NCI-H2107 treated with DMSO at 0.1 percent for 48 hours (cell line): Measurements from ENCODE around the gene NDUFA8.

Experiments used
- DNase-seq: peaks from one replicate; lab custom pipeline; 2025; ENCODE audit not compliant: unreplicated experiment; lab: John Stamatoyannopoulos, UW

NDUFA8 gene

DNA sequence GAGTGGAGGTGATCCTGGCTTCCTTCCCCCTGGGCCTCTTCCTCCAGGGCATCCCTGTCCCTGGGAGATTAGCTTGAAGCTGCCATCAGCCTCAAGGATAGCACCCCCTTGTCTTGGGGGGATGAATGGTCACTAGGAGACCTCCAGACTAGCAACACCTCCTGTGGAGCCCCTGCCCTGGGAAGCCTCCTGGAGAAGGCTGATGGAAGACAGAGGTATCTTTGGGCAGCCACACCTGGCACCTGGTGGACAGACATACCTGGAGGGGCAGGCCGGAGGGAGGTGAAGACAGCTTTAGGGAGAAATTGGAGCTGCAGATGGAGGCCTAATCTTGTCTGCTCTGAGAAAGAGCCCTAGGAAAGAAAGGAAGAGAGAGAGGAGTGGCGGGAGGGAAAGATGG lies 57.4 kb downstream of the NDUFA8 start:
- DNase-seq = no peak

DNA sequence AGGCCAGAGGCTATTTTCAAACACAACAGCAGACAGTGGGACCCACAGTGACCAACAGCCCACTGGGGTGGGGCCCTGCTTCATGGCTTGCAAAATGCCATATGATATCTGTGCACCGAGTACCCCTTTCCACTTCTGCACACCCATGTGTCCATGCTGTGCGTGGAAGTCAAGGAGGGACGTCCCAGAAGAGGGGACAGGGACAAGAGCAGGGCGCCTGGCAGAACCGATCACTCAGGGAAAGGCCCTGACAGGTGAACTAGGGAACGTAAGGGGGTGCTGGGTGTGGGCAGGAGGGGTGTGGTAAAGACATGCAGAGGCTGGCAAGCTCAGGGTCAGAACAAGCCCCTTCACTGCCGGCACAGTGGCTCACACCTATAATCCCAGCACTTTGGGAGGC lies 58.8 kb downstream of the NDUFA8 start:
- no peak for DNase-seq

DNA sequence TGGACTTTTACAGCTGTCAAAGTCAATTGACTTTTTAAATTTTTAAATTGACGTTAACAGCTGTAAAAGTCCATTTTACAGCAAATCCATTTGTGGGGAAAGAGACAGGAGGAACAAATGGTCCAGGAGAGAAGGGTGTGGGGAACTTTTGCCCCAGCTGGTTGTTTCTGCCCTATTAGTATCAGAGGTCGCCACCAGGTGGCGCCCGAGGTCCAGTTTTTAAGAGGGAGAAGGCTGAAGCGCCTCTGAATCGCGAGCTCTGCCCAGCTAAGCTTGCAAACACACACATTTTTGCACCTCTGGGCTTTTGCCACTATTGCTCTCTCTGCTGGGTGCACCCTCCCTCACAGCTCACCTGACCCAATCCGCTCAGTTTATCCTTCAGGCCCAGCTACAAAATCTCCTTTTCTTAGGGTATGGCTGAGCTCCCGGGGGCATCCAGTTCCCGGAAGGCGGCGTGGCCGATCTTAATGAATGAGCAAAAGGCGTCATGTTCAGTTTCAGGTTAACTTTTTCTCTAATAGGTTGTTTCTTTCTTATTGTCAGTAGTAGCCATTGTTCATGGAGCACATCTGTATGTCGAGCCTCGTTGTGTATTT lies 60.2 kb downstream of the NDUFA8 start:
- no peak for DNase-seq

DNA sequence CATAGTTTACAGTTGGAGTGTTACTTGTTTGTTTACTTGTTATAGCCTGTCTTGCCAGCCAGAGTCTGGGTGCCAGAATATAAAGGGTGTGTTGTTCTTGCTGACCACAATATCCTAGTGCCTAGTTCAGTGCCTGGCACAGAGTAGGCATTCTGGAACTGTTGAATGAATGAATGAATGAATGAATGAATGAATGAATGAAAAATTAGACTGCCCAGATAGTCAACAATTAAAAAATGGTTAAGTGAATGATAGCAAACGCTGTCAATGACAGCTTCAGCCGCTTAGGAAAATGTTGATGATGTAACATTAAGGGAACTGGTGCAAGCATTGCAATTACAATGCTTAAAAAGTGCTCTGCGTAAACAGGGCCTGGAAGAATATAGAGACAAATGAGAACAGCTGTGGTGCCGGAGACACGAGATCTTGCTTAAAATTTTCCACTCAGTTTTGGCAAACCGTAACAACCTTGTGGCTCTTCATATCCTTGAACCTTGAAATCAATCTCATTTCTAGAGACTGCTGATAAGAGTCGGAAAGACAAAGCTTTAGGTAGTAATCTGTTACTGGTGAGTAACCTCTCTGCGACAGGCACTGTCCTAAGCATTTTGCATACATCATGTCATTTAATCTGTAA lies 61.8 kb downstream of the NDUFA8 start:
- DNase-seq = peak; percentile 43

DNA sequence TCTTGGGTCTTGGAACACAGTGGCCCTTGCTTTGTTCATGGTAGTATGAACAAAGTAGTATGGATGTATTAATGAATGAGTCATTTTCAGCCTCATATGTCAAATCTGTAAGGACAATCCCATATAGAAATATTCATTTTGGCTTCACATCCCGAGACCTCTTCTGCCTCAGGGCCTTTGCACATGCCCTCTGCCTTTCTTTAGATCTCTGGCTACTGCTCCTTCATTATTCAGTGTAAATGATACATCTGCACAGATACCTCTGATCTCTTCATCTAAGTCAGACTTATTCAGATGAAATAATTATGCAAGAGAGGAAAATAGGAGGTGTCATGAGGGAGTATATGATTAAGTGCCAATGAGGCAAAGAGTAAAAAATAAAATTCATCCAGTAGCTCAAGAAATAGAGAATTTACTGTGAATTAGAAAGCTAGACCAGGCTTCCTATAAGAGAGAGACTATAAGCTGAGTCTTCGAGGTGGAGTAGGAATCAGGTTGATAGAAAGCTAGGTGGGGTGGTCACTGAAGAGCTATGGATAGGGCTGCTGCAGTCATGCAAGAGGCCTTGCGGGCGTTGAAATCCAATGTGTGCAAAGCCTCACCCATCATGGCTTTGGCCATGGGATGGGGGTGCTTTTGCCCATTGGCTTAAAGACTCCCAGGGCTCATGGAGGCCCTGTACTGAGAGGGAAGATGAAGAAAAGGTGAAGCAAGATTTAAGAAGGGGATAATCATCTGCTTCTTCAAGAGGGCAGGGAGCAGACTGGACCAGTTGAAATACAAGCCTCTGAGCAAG lies 62.8 kb downstream of the NDUFA8 start:
- DNase-seq = no peak

DNA sequence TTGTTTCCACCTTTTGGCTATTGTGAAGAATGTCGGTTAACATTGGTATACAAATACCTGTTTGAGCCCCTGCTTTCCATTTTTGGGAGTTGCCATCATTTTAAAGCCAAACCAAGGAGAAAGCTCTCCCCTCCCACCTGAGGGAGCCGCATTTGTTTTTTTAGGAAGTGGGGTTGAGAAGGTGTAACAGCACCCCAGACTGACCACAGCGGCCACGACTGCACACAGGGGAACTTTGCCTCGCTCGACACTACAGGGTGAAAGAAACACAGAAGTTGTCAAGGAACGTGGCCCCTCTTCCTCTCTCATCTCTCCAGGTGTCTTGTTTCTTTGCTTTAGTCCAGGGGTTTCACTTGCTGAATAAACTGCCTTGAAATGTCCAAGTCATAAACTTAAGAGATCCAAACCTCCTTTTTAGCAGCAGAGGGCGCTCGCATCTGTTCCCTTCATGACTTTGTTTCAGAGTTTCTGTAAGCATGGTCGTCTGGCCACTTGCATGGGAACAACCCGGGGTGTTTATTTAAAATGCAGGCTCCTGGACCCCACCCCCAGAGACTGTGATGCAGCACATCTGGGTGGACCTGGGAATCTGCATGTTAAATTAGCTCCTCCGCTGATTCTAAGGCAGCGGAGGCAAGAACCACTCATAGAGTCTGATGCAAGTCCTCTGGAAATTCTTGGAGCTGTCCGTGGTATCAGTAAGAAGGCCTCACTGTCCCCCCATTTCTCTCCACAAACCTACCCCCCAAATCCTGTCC lies 64.4 kb downstream of the NDUFA8 start:
- DNase-seq = peak; percentile 15
